GM10266 (cell line): ENCODE results near the gene PTPDC1.

Source experiments
- DNase-seq: peaks from one replicate; pipeline ENCODE4 v3.0.0; 2012; ENCODE audit errors: extremely low spot score
- TF ChIP-seq, protein P1 (sequence below): IDR thresholded peaks from 2 replicates; pipeline ENCODE4 v1.5.1; 2012; ENCODE audit warnings: mild to moderate bottlenecking, low read depth; ENCODE audit not compliant: control insufficient read depth, insufficient read depth; ENCODE audit errors: missing control alignments

The PTPDC1 gene

GRCh38 chr9:94142353-94142752 lies 58.1 kb downstream of the PTPDC1 start:
- no peak for DNase-seq
- TF ChIP-seq, protein P1, sequence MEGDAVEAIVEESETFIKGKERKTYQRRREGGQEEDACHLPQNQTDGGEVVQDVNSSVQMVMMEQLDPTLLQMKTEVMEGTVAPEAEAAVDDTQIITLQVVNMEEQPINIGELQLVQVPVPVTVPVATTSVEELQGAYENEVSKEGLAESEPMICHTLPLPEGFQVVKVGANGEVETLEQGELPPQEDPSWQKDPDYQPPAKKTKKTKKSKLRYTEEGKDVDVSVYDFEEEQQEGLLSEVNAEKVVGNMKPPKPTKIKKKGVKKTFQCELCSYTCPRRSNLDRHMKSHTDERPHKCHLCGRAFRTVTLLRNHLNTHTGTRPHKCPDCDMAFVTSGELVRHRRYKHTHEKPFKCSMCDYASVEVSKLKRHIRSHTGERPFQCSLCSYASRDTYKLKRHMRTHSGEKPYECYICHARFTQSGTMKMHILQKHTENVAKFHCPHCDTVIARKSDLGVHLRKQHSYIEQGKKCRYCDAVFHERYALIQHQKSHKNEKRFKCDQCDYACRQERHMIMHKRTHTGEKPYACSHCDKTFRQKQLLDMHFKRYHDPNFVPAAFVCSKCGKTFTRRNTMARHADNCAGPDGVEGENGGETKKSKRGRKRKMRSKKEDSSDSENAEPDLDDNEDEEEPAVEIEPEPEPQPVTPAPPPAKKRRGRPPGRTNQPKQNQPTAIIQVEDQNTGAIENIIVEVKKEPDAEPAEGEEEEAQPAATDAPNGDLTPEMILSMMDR: no peak

- TF ChIP-seq, protein P1: no peak
- DNase-seq: no peak
Observed at GRCh38 chr9:94144394-94144793, 60.1 kb downstream of the PTPDC1 start.

DNA sequence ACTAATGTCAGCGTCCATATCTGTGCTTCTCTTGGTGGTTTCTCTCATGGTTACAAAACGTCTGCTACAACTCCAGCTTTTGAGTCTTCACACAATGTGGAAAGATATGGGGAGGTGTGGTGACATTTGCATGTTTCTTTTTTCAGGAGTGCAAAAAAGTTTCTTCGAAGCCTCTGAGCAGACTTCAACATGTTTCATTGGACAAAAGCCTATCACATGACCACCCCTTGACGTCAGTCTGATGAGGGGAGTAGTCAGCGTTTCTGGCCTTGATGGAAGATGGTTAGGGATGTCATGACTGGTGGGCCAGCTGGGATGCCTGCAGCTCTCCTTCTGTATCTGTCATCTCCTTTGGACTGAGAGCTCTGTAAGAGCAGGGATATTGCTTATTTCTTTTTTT lies 61.4 kb downstream of the PTPDC1 start:
- no peak for DNase-seq
- TF ChIP-seq, protein P1: no peak

DNA sequence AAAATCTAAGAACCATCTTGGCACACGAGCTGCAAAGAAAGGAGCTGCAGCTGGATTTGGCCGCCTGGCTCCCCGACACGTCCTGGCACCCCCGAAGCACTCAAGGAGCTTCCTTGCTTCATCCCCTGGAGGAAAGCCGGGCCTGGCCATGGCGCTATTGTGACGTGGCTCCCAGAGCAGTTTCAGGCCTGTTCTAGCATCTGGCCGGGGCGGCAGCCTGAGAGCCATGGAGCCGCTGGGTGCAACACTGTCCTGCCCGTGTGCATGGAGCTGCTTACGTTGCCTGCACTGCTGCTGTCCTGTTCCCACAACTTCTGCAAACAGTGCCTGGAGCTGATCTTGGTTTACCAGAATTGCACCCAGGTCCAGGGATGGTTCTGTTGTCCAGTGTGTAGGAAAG lies 63.5 kb downstream of the PTPDC1 start:
- TF ChIP-seq, protein P1: no peak
- no peak for DNase-seq

GRCh38 chr9:94148419-94148818 lies 64.2 kb downstream of the PTPDC1 start:
- TF ChIP-seq, protein P1: no peak

DNA sequence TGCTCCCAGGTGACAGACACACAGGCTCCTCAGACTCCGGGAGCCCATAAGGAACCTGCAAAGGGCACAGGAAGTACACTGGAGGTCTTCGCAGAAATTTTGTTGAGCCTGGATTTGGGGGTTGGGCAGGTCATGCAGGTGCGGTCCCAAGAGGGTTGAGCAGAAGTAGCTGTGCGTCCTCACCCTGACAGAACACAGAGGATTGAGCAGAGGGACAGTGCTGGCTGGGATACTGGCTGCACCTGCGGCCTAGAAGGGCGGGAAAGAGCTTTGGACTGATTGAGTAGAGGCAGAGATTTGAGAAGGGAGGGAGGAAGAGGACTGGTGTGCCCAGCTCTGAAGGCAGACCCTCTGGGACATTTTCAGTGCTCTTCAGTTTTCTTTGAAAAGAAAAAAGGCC lies 65.4 kb downstream of the PTPDC1 start:
- TF ChIP-seq, protein P1: no peak
- no peak for DNase-seq

More at GRCh38 chr9:94148419-94148818, 64.2 kb downstream of the PTPDC1 start:
- DNase-seq: no peak

DNA sequence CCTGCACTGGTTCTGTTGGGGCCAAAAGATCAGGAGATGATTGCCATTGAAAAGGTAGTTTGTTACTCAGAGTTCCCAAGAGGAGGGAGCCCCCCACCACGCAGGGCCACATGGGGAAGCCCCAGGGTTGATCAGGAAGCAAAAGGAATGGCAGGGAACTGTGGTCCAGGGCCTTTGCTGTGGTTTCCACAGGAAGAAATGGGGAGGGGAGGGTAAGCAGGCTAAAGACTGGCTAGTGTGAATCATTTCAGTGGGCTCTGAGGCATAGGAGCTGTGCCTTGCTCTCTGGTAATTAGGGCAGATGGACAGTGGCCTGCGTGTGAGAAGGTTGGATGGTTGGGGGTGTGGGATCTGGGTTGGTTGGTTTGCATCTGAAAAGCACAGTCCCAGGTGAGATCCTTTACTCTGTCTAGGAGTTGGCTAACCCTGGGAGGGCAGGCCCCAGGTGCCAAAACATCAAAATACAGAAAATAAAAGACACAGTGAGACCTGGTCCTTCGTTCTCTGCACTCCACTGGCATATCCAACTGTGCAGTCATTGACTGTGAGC lies 66.1 kb downstream of the PTPDC1 start:
- DNase-seq: no peak
- TF ChIP-seq, protein P1: no peak
